Left ventricle myocardium inferior (tissue), 1 donor: ENCODE measurements around the gene DNAAF8. TPM values are rescaled to one million over a fixed set of nuclear protein-coding genes. Genes with fewer than 3 reads are reported as not detected.

Experiments
- DNase-seq: peaks from one replicate; pipeline ENCODE4 v3.0.0-alpha.2; 2020
- H3K27ac ChIP-seq: fragments of 200-600 bp; replicated peaks from 2 replicates; pipeline ENCODE4 v1.8.0; 2021
- H3K27me3 ChIP-seq: fragments of 200-600 bp; 2 replicates; pipeline ENCODE4 v1.8.0; 2021; ENCODE audit warnings: low read depth
- H3K36me3 ChIP-seq: fragments of 200-600 bp; 2 replicates; pipeline ENCODE4 v1.8.0; 2021
- H3K4me1 ChIP-seq: fragments of 200-600 bp; 2 replicates; pipeline ENCODE4 v1.8.0; 2021
- H3K4me3 ChIP-seq: fragments of 200-600 bp; 2 replicates; pipeline ENCODE4 v1.8.0; 2021; ENCODE audit warnings: mild to moderate bottlenecking, moderate library complexity
- H3K9me3 ChIP-seq: fragments of 200-600 bp; replicated peaks from 2 replicates; pipeline ENCODE4 v1.8.0; 2021
- intact Hi-C: fragments of 100-400 bp; cut with micrococcal nuclease; formaldehyde crosslinking; loops from one replicate; pipeline ENCODE4 v1.11.0; 2022
- total RNA-seq: library from RNA; stranded (reverse); fragmentation: NEBNext Ultra II Directional; extraction: Animal tissue kit (Norgen Biotek cat#: 25700); gene quantifications from one replicate; pipeline ENCODE4 v1.2.1, GENCODE V29; 2021
- TF ChIP-seq, protein P1 (sequence below): fragments of 200-600 bp; IDR thresholded peaks from 2 replicates; pipeline ENCODE4 v1.8.0; 2021; ENCODE audit warnings: antibody characterized with exemption, mild to moderate bottlenecking, borderline replicate concordance
- donor health status: DM: no; HTN: yes; CAD: no; lungs with severe emphysema.

Gene DNAAF8
- total RNA-seq, 1 donor from 2014 or later: 0.77 TPM

DNA sequence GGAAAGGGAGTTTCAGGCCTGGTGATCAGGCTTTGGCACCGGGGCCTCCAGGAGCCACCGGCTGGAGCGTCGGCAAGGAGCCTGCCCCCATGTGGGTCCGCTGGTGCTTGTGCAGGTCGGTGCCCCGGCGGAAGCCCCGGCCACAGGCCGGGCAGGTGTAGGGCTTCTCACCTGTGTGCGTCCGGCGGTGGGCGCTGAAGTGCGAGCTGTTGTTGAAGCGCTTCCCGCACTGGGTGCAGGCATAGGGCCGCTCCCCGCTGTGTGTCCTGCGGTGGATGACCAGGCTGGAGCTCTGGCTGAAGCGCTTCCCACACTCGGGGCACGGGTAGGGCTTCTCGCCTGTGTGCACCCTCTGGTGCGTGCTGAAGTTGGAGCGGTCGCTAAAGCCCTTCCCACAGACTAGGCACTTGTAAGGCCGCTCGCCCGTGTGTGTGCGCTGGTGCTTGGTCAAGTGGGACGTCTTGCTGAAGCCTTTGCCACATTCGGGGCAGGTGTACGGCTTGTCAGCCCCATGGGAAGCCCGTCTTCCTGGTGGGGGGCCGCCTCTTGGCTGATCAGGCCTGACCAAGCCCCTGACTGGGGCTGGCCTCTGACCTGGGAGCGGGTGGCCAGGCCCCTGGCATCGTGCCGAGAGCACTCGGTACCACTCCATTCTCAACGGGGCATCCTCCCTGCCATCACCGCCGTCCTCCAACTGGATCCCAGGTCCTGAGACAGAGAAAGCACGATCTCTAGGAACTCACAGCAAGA is 18.2 kb downstream of the DNAAF8 start:
- Histone ChIP-seq H3K4me3 (no peak overlapping the region), H3K4me1 (no peaks in the 10 kb centered on the region), H3K36me3 (peaks cover 88% of the 10 kb centered on the region), H3K27ac (no peak overlapping the region), H3K27me3 (no peaks in the 10 kb centered on the region), H3K9me3 (peaks cover 5% of the 10 kb centered on the region)
- TF ChIP-seq, protein P1, sequence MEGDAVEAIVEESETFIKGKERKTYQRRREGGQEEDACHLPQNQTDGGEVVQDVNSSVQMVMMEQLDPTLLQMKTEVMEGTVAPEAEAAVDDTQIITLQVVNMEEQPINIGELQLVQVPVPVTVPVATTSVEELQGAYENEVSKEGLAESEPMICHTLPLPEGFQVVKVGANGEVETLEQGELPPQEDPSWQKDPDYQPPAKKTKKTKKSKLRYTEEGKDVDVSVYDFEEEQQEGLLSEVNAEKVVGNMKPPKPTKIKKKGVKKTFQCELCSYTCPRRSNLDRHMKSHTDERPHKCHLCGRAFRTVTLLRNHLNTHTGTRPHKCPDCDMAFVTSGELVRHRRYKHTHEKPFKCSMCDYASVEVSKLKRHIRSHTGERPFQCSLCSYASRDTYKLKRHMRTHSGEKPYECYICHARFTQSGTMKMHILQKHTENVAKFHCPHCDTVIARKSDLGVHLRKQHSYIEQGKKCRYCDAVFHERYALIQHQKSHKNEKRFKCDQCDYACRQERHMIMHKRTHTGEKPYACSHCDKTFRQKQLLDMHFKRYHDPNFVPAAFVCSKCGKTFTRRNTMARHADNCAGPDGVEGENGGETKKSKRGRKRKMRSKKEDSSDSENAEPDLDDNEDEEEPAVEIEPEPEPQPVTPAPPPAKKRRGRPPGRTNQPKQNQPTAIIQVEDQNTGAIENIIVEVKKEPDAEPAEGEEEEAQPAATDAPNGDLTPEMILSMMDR: no peak
- no peak for DNase-seq
- intact Hi-C loops: no loop called here

DNA sequence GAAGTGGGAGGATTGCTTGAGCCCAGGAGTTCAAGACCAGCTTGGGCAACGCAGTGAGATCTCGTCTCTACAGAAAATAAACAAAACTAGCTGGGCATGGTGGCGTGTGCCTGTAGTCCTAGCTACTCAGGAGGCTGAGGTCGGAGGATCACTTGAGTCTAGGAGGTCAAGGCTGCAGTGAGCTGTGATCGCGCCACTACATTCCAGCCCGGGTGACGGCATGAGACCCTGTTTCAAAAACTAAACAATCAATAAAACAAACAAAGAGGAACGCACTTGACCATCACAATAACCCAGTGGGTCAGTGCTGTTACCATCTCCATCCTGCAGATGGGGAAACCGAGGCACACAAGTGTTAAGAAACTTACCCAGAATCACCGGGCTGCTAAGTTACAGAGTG is 18.9 kb downstream of the DNAAF8 start:
- Histone ChIP-seq H3K4me1 (no peaks in the 10 kb centered on the region), H3K9me3 (peaks cover 5% of the 10 kb centered on the region), H3K4me3 (no peak overlapping the region), H3K27ac (no peak overlapping the region), H3K27me3 (no peaks in the 10 kb centered on the region), H3K36me3 (peaks cover 95% of the 10 kb centered on the region)
- DNase-seq: no peak
- intact Hi-C loops: no loop called here
- TF ChIP-seq, protein P1: no peak

DNA sequence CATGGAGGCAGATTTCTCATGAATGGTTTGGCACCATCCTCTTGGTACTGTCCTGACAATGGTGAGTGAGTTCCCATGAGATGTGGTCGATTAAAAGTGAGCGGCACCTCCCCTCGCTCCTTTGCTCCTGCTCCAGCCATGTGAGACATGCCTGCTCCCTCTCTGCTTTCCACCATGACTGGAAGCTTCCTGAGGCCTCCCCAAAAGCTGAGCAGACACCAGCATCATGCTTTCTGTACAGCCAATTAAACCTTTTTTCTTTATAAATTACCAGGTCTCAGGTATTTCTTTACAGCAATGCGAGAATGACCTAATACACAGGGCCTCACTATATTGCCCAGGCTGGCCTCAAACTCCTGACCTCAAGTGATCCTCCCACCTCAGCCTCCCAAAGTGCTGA is 20.5 kb downstream of the DNAAF8 start:
- no peaks in the 10 kb centered on the region for H3K27me3 ChIP-seq
- intact Hi-C loops: no loop called here
- H3K36me3 ChIP-seq: peaks cover 100% of the 10 kb centered on the region
- no peak for DNase-seq
- H3K4me1 ChIP-seq: no peaks in the 10 kb centered on the region
- H3K4me3 ChIP-seq: no peak overlapping the region
- TF ChIP-seq, protein P1: no peak
- H3K27ac ChIP-seq: no peak overlapping the region
- peaks cover 5% of the 10 kb centered on the region for H3K9me3 ChIP-seq

DNA sequence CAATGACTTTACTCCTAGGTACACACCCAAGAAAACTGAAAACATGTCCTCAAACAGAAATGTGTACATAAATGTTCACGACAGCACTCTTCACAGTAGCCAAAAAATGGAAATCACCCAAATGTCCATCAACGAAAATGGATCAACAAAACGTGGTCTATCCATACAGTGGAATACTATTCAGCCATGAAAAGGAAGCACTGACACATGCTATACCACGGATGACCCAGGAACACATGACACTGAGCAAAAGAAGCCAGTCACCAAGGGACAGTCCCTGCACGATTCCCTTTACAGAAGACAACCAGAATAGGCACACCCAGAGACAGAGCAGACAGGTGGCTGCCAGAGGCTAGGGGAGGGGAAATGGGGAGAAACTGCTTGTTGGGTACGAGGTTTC is 21.4 kb downstream of the DNAAF8 start:
- Histone ChIP-seq H3K27ac (no peak overlapping the region), H3K27me3 (no peaks in the 10 kb centered on the region), H3K36me3 (peaks cover 100% of the 10 kb centered on the region), H3K4me1 (no peaks in the 10 kb centered on the region), H3K4me3 (no peak overlapping the region), H3K9me3 (peaks cover 5% of the 10 kb centered on the region)
- TF ChIP-seq, protein P1: no peak
- DNase-seq: no peak
- intact Hi-C loops: no loop called here

DNA sequence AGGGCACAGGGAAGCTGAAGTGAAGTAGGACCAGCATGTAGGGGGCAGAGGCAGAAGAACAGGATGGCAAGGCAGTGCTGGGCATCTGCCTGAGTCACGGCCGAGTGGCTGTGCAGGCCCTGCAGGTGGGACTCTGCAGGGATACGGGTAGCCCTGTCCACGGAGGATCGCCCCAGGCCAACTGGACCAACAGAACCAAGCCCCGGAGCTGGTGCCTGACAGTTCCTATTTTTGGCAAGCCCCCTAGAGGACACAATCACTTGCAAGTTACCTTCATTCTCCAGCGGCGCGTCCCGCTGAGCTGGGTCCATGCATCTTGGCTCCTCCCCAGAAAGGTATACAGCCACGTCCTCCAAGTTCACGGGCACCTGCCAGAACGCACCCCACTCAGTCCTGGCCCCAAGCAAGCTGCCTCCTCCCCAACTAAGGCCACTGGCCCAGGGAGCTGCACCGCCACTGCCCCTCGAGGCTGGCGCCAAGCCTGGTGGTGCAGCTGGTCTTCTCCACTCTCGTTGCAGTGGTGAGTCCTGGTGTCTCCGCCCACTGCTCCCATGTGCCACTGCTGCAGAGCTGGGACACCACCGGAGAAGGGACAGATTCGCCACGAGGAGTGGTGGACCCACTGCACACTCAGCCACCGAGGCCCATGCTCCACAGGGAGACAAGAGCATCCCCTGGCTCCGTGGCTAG is 26.0 kb downstream of the DNAAF8 start:
- TF ChIP-seq, protein P1: no peak
- no peak overlapping the region for H3K27ac ChIP-seq
- no peak for DNase-seq
- H3K36me3 ChIP-seq: peaks cover 94% of the 10 kb centered on the region
- H3K27me3 ChIP-seq: no peaks in the 10 kb centered on the region
- H3K9me3 ChIP-seq: no peaks in the 10 kb centered on the region
- intact Hi-C loops: no loop called here
- H3K4me3 ChIP-seq: no peak overlapping the region
- peaks cover 12% of the 10 kb centered on the region for H3K4me1 ChIP-seq
